GM19099 (cell line): ENCODE measurements around the gene NOL9.

Source experiments
- POLR2A ChIP-seq: IDR thresholded peaks from 3 replicates; pipeline ENCODE4 v1.6.1; 2011; ENCODE audit warnings: low read depth; ENCODE audit not compliant: insufficient read length; ENCODE audit errors: extremely low read depth

Gene NOL9

GRCh38 chr1:6507461-6507911 lies 46.8 kb downstream of the NOL9 start:
- TF ChIP-seq POLR2A = no peak

DNA sequence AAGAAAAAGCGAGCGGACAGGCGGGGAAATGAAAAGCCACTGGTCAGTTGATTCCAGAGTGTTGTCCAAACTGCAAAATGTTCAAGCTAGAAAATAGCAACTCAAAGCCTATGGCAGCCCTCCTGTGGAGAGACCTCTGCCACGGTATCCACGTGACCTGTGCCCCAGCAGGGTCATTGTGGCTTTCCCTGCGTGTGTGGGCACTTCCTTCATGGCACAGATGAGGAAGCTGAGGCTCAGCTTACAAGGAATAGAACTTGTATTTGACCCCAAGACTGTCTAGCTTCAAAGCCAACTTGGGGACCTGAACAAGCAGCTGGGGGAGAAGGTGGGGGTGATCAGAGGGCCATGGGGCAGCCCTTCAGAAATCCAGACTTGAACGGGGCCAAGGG lies 47.3 kb downstream of the NOL9 start:
- no peak for TF ChIP-seq POLR2A

DNA sequence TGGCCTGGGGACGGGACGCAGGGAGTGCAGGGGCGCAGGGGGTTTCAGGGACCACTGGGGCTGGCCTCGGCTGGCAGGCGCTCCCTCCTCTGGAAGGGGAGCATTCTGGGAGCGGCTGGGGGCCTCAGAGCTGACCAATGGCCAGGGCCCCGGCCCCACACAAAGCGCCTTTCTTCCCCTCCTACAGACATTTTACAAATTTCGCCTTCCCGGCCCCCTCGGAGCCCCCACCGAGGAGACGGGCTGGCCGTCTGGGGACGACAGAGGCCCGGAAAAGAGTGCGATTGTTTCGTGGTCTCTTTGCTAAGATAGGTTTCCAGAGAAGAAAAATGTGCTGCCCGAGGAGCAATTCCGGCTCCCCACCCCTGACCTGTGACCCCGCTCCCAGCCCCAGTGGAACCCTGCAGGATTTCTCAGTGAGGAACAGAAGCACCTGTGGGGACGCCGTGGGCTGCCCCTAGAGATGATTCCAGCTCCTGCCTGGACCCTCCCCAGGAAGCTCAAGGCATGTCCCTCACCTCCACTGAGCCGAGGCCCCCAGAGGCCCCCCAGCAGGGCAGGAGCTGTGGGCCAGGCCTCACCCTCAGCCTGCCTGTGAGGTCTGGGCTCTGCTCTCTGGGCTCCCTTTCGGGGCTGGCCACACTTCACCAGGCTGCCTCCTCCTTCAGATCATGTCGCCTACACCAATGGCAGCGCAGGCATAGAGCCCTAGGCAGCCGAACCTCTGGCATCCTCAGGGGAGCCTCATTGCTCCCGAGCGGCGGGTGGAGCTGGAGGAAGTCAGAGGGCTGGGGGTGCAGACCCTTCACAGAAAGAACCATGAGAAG lies 47.9 kb downstream of the NOL9 start:
- no peak for TF ChIP-seq POLR2A

DNA sequence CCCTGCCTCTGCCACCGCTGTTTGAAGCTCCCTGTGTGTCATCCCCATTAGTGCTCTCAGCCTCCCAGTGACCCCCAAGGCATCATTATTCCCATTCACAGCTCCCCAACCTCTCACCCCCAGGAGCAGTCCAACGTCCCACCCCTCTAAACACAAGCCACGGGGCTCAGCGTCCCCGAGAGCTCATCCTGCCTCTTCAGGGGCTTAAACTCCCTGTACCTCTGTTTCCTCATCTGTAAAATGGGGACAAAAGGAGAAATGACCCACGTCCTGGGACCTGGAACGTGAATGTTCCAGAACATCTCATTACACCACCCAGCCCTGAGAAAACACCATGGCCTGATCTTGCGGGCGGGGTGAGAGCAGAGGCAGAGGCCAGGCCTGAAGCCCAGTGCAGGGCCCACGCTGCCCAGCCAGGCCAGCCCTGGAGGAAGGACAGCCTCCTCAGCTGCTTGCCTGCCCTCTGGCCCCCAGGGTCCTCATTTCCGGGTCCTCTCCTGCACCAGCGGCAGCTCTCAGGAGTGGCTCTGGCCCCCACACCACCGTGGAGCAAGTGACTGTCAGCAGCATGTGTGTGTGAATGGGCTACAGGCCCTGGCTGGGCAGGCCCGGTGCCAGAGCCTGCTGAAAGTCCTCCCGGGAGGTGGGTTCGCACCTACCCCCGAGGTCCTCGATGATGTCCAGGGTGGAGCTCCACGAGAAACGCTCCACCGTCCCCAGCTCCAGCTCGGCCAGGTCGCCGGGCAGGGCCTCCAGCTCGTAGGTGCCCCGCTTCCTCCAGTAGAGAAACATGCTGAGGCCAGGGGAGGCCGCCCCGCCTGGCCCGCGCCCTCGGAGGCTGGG lies 48.7 kb downstream of the NOL9 start:
- no peak for TF ChIP-seq POLR2A

DNA sequence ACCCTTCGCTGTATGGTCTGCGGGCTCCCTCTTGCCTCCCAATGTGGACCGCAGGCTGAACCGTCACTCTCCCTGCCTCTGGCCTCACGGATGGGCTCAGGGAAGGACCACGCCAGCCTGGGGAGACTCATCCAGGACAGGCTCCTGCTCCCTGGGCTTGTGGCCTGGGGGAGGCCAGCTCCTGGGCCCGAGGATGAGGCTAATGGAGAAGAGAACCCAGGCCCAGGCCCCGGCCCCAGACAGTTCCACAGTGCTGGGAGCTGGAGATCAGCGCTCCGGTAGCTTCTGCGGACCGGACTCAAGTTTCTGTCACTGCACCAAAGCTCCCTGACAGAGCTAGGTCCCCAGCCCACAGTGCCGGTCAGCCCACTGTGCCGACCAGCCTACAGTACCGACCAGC lies 49.4 kb downstream of the NOL9 start:
- no peak for TF ChIP-seq POLR2A

GRCh38 chr1:6503884-6504602 lies 50.3 kb downstream of the NOL9 start:
- no peak for TF ChIP-seq POLR2A

GRCh38 chr1:6502000-6502891 lies 52.1 kb downstream of the NOL9 start:
- TF ChIP-seq POLR2A = no peak

- TF ChIP-seq POLR2A = no peak
Measured at GRCh38 chr1:6501279-6501813, 53.0 kb downstream of the NOL9 start.

DNA sequence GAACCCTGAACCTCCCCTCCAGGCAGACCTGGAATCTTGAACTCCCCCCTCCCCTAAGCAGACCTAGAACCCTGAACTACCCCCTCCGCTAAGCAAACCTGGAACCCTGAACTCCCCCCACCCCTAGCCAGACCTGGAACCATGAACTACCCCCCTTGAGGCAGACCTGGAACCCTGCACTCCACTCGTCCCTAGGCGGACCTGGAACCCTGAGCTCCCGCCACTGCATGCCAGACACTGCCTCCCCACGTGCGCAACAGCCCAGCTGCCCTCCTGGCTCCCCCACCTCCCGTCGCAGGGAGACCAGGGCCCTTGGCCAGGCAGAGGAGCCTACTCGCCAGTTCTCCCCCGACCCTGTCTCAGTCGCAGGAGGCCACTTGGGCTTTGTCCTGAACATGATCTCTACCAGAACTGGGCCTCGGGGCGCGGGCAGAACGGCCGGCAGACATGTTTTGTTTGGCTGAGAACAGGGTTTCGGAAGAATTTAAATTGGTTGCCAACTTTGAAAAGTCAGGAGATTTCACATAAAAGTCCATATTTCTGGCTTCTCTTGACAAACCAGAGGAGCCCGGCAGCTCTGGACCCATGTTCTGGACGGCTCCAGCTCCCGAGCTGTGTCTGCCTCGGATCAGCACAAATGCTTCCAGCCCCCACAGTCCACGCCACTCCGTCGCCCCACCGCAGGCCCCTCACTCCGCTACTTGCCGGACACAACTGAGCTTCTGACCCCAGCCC lies 53.6 kb downstream of the NOL9 start:
- no peak for TF ChIP-seq POLR2A

GRCh38 chr1:6499296-6499695 lies 55.0 kb downstream of the NOL9 start:
- no peak for TF ChIP-seq POLR2A

- no peak for TF ChIP-seq POLR2A
Measured at GRCh38 chr1:6498576-6499111, 55.7 kb downstream of the NOL9 start.

DNA sequence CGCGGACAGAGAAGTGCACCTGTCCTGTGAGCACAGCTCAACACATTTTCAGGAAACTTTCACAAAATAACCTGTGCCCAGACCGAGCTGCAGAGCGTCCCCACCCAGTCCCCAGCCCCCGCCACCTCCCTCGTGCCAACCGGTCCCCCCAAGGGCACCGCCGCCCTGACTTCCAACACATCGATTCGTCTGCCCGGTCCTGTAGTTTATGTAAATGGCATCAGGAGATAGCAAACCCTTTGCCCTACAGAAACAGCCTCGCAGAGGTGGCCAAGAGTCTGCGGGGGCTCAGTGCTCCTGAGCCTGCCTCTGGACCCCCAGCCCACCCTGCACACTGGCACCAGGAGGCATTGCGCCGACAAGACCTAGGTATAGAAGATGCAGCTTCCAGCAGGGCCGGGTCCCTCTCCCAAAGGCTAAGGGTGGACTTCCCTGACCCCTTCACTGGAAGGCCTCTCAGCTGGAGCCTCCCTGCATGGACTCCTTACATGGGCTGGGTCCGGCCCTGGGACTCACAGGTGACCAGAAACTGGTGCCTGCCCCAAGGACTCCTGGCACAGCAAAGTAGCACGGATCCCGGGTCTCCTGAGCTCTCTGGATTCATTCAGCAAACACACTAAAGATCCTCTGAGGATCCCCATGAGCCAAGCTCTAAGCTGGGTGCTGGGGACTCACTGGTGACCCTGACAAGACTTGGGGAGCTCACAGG lies 56.3 kb downstream of the NOL9 start:
- no peak for TF ChIP-seq POLR2A
